HG02642 (cell line): ENCODE measurements around the gene ARMC2.

Experiments
- ATAC-seq: cut with Tn5 transposase; IDR thresholded peaks from one replicate; pipeline ENCODE4 v1.9.1; 2021; ENCODE audit warnings: mild to moderate bottlenecking; ENCODE audit not compliant: unreplicated experiment, poor library complexity

The ARMC2 gene

DNA sequence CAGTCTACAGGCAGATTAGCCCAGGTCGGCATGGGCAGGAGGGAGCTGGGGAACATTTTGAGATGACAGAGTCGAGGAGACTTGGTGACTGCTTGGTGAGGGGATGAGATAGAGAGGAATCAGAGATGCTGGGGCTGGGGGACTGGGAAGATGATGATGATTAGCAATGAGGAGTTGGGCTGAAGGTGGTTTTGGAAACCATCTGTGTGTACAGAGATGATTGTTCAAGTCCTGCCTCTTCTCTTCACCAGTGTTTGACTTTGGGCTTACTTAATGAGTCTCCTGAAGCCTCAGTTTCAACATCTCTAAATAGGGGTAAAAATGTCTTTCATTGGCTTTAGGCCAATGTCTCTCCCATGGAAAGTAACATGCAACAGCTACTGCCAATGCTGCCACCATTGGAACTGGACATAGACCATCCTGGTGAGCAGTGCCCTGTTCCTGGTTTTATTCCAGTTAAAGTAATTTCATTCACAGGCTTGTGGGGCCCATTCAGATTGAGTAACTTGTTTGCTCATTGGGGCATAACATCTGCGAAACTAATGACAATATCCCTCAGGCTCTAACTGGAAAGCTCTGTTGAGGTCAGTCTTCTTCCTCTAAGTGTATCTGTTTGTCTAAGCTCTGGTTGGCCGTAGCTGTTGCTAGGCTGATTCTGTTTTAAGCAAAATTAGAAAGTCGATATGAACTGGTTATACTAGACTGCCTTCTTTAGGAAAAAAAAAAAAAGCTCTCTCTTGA, 99.1 kb downstream of the ARMC2 start:
- no peak for ATAC-seq

DNA sequence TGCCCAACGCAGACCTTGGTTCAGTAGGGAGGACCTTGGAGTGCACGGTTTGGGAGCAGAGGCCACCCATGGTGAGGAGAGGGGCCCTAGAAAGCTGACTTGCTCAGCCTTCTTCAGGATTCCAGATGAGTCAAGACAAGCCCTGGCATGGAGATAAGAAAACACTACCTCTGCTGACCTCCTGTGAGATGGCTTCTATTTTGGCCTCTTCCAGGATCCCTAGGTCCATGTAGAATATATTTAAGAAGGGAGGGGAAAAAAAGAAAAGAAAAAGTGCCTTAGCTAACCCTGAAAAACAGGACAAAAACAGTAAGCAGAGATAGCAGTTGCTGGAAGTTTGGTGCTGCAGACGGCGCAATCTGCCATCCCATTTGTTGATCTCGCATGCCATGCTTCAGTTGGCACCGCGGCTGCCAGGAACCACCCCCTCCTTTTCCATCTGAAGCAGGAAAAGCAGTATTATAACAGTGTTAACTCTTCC, 100.0 kb downstream of the ARMC2 start:
- no peak for ATAC-seq

- no peak for ATAC-seq
Measured at GRCh38 chr6:108951351-108951953, 103.2 kb downstream of the ARMC2 start.

DNA sequence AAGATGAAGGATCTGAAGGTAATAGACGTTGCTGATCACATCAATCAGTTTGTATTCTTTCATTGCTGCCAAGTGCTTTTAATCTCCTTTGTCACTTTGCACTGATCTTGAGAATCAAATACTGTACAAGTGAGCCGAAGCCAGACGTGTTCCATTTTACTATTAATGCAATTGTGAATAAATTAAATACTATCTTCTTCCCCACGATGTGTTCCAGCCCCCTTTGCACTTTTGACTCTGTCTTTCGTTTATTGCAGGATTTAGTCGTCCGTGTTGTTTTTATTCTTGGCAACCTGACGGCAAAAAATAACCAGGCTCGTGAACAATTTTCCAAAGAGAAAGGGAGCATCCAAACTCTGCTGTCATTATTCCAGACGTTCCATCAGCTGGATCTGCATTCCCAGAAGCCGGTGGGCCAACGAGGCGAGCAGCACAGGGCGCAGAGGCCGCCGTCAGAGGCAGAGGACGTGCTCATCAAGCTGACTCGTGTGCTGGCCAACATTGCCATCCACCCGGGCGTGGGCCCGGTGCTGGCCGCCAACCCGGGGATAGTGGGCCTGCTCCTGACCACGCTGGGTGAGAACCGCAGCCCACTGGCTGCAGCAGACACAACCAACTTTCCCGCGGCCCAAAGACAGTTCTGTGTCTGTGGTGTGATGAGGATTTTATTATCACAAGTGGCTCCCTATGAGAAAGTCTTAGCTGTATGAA, 104.7 kb downstream of the ARMC2 start:
- no peak for ATAC-seq

- ATAC-seq, result no peak
Measured at GRCh38 chr6:108953681-108954080, 105.5 kb downstream of the ARMC2 start.

DNA sequence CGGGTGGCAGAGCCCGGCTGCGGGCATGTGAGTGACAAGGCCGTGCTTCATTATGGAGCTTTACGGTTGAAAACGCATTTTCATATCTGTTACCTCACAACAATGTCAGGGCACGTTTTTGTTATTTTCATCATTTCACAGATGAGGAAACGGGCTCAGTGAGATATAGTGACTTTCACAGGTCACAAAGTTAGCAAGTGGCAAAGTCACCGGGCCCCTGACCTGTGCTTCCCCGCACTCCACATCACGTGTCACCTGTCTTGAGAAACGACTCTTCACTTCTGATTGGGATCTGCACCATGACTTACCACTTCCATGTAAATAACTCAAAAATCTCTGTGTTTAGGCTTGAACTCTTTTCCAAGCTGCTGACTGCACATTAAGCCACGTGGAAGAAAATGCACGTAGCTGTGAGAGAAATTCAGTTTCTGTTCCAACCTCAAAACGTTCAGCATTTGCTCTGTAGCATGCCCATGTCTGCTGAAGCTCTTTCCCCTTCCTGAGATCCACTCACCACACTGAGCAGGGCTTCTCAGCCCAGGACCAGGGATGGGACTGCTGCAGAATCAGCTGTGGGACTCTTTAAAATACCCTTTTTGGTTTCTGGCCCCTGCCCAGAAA, 107.2 kb downstream of the ARMC2 start:
- ATAC-seq, result no peak

DNA sequence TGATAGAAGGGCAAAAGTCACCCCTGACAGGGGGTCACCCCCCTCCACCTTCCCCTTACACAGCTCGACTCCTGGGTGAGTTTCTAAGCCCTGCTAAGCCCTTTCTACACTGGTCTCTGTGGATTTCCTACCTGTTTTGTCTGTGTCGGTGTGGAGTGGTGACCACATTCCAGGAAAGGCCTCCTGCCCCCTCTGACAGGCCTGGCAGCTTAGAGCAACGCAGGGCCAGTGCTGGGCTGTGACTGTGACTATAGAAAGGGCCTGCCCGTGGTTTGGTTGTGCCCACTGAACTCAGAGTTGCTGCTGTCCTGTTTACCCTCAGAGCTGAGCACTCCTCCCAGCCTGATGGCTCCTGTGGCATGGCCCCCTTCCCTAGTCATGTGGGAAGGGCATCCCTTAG, 109.0 kb downstream of the ARMC2 start:
- no peak for ATAC-seq

- no peak for ATAC-seq
Measured at GRCh38 chr6:108958900-108959770, 110.9 kb downstream of the ARMC2 start.

- ATAC-seq, result no peak
Measured at GRCh38 chr6:108959972-108960582, 111.9 kb downstream of the ARMC2 start.

GRCh38 chr6:108960601-108961000, 112.4 kb downstream of the ARMC2 start:
- no peak for ATAC-seq

DNA sequence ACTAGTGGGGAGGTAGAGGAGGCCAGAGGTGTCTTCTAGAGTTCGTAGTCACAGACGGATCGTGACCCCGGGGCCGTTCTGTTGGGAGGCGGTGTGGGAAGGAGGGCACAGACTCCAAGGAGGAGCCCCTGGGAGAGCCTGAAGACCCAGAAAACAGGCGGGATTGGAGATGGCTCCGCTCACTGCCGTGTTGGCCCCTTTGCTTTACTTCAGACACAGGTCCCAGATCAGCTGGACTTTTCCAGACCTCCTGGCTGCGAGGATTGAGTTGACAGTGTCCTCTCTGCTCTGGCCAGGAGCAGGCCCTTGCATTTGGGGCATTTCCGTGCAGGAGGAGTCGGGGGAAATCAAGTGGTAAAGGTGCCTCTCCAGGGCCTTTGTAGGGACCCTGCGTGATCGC, 112.9 kb downstream of the ARMC2 start:
- ATAC-seq, result no peak

DNA sequence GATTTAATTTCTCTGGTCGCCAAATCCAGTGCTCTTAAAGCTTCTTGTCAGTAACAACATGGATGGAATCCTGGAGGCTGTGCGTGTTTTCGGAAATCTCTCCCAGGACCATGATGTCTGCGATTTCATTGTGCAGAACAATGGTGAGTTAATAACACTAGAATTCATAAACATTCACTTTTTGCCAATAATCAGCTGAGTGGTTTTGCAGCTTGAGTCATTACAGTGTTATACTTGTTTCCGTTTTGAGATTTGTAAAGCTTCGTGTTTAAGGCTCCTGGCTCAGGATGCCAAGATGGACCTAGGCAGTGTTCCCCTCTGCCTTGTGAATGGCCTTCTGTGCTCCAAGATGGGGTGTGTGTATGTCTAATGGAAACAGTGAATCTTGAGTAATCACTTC, 113.8 kb downstream of the ARMC2 start:
- ATAC-seq, result no peak

DNA sequence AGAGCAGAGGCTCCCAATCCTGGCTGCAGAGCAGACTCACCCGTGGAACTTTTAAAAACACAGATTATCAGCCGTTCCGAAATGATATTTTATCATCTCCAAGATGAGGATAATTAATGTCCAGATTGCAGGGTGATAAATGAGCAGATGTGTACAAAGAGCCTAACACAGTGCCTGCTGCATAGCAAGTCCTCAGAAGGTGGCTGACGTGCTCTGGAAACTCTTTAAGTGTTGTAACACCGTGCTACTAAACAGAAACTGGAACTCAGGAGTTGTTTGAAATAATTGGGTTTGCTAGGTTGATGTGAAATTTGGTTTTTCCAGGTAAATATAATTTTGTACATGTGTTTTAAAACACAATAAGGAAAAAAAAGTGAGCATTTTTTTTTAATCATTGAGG, 118.0 kb downstream of the ARMC2 start:
- no peak for ATAC-seq

DNA sequence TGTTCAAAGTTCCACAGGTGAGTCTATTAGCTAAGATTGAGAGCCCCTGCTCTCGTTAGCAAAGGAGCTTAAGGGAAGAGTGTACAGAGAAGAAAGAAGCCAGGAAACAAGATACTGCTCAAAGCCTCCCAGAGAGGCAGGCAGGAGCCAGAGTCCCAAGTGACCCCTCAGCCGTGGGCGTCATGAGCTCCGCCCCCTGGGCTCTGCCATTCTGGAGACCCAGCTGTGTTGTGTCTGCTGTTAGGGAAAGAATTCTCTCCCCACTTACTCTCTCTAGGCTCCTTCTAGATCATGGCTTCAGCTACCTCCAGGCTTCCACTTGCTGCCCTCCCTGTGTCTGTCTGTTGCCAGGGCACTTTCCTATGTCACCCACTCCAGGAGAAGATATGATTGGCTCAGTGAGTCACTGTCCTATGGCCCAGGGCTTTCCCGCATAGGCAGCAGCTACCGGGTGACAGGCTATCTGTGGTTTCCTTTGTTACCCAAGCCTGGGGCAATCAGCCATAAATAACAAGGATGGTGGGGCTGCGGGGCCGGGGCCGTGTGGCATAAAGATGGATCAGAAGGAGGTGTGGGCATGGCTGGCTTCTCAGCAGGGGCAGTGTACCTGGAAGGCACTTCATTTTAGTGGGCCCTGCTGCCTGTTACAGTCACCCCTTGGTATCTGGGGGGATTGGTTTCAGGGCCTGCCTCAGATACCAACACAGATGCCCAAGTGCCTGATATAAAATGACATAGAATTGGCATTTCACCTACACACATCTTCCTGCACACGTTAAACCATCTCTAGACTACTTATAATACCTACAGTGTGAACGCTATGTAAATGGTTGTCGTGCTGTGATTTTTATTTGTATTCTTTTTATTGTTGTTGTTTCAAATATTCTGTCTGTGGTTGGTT, 118.9 kb downstream of the ARMC2 start:
- no peak for ATAC-seq

DNA sequence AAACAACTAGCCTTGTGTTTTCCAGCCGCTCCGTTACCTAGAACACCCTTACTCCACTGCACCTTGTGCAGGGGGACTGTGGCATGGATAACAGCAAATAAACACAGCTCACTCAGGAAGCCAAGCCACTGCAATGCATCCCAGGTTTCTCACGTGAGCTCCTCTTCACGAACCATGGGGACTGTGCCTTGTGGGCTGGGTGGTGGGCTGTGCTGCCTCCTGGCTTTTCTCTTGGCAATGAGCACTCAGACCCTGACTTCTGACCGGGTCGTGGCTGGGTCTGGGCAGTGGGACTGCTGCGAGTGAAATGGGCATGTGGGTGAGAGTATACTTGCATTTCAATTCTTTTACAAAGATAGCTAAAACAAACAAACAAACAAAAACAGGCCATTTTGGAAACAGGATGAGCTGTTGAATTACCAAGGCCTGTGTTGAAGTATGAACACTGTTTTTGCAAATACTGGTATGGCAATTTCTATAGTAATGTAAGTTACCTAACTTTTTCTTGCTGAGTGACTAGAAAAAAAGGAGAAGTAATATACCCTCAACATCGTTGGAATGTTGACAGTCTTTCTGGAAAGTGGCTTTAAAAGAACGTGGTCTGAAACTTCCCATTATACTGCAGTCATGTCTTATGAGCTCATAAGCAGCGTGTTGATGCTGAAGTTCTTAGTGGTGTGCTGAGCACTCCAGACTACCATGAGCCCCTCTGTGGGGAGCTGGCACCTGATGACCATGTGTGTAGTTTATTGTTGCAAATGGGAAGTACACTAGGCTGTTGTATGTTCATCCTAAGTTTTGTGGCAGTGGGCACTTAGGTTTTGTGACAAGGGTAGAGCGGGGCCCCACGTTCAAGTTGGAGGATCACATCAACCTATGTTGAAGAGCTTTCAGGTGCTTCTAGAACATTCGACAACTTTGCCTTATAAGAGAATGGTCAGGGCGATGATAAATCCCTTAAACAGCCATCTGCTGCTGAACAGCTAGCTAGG, 120.4 kb downstream of the ARMC2 start:
- ATAC-seq, result no peak

DNA sequence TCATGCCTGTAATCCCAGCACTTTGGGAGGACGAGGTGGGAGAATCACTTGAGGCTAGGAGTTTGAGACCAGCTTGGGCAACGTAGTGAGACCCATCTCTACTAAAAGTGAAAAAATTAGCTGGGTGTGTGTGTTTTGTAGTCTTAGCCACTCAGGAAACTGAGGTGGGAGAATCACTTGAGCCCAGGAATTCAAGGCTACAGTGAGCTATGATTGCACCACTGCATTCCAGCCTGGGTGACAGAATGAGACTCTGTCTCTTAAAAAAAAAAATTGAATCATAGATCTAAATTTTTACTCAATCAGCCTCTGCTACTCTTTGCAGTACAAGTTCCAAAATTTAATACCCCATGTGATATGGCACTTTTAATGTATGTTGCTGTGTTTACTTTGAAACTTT, 121.6 kb downstream of the ARMC2 start:
- no peak for ATAC-seq

- ATAC-seq, result no peak
Measured at GRCh38 chr6:108974201-108974600, 126.0 kb downstream of the ARMC2 start.
